Neural cell (in vitro differentiated cells): Measurements from ENCODE around the gene LRCH1. TPM values are rescaled to one million over a fixed set of nuclear protein-coding genes. Genes with fewer than 3 reads are reported as not detected.

Experiments
- H2AFZ ChIP-seq: fragments of 200-600, 300-800 bp; sonication (generic), shearing (Covaris generic); 2 replicates; pipeline ENCODE4 v1.6.0; 2014; ENCODE audit warnings: low read depth, mild to moderate bottlenecking, antibody characterized with exemption, low read length, moderate library complexity
- H3F3A ChIP-seq: fragments of 200-600 bp; shearing (Covaris generic); 2 replicates; pipeline ENCODE4 v1.6.1; 2016; ENCODE audit warnings: mild to moderate bottlenecking, moderate library complexity, mixed read lengths, antibody characterized with exemption, low read length; ENCODE audit not compliant: insufficient read depth, poor library complexity, severe bottlenecking
- H3K27ac ChIP-seq: fragments of 200-600, 300-800 bp; sonication (generic), shearing (Covaris generic); 2 replicates; pipeline ENCODE4 v1.5.1; 2014; ENCODE audit warnings: mild to moderate bottlenecking, low read length, moderate library complexity
- H3K27me3 ChIP-seq: fragments of 300-800, 200-600 bp; sonication (generic), shearing (Covaris generic); 2 replicates; pipeline ENCODE4 v1.6.0; 2014; ENCODE audit warnings: mild to moderate bottlenecking, low read depth, low read length, moderate library complexity; ENCODE audit not compliant: insufficient read depth
- H3K36me3 ChIP-seq: fragments of 300-800, 200-600 bp; sonication (generic), shearing (Covaris generic); 2 replicates; pipeline ENCODE4 v1.5.1; 2014; ENCODE audit warnings: mild to moderate bottlenecking, antibody characterized with exemption, low read length, moderate library complexity; ENCODE audit not compliant: insufficient read depth
- H3K4me2 ChIP-seq: fragments of 300-800, 200-600 bp; sonication (generic), shearing (Covaris generic); 2 replicates; pipeline ENCODE4 v1.6.0; 2014; ENCODE audit warnings: mild to moderate bottlenecking, low read length
- H3K4me3 ChIP-seq: fragments of 300-800, 200-600 bp; sonication (generic), shearing (Covaris generic); 2 replicates; pipeline ENCODE4 v1.5.1; 2014; ENCODE audit warnings: mild to moderate bottlenecking, low read length, moderate library complexity
- H3K79me2 ChIP-seq: fragments of 200-600 bp; shearing (Covaris generic); replicated peaks from 2 replicates; pipeline ENCODE4 v1.6.0; 2014; ENCODE audit warnings: mild to moderate bottlenecking, low read length, moderate library complexity; ENCODE audit not compliant: insufficient read depth
- H3K9ac ChIP-seq: fragments of 300-800, 200-600 bp; sonication (generic), shearing (Covaris generic); 2 replicates; pipeline ENCODE4 v1.6.1; 2016; ENCODE audit warnings: mild to moderate bottlenecking, low read length, mixed read lengths
- H3K9me2 ChIP-seq: fragments of 200-600 bp; shearing (Covaris generic); 2 replicates; pipeline ENCODE4 v1.6.1; 2016; ENCODE audit warnings: mild to moderate bottlenecking, low read length, mixed read lengths; ENCODE audit not compliant: insufficient read depth
- H3K9me3 ChIP-seq: fragments of 200-600, 300-800 bp; sonication (generic), shearing (Covaris generic); 2 replicates; pipeline ENCODE4 v1.6.1; 2016; ENCODE audit warnings: mild to moderate bottlenecking, mixed run types, low read length, moderate library complexity, mixed read lengths
- H4K20me1 ChIP-seq: fragments of 200-600 bp; shearing (Covaris generic); 2 replicates; pipeline ENCODE4 v1.6.1; 2016; ENCODE audit warnings: mild to moderate bottlenecking, mixed run types; ENCODE audit not compliant: insufficient read depth
- EP300 ChIP-seq: fragments of 450-650 bp; conservative IDR thresholded peaks from 2 replicates; pipeline ENCODE4 v1.6.1; 2014; ENCODE audit warnings: antibody characterized with exemption, mild to moderate bottlenecking, moderate library complexity; ENCODE audit not compliant: poor library complexity, severe bottlenecking
- EZH2 ChIP-seq: fragments of 200-600, 300-800 bp; shearing (Covaris generic), sonication (generic); IDR thresholded peaks from 2 replicates; pipeline ENCODE4 v1.6.1; 2014; ENCODE audit warnings: antibody characterized with exemption, low read length, borderline replicate concordance, mild to moderate bottlenecking; ENCODE audit not compliant: insufficient read depth, poor library complexity, severe bottlenecking
- MXI1 ChIP-seq: fragments of 450-650 bp; conservative IDR thresholded peaks from 2 replicates; pipeline ENCODE4 v1.6.1; 2014; ENCODE audit warnings: antibody characterized with exemption, mild to moderate bottlenecking; ENCODE audit not compliant: poor library complexity, severe bottlenecking
- POLR2AphosphoS5 ChIP-seq: IDR thresholded peaks from 2 replicates; pipeline ENCODE4 v1.6.1; 2012
- RAD21 ChIP-seq: fragments of 450-650 bp; conservative IDR thresholded peaks from 2 replicates; pipeline ENCODE4 v1.6.1; 2014; ENCODE audit warnings: antibody characterized with exemption, mild to moderate bottlenecking, moderate library complexity
- SMC3 ChIP-seq: fragments of 450-650 bp; conservative IDR thresholded peaks from 2 replicates; pipeline ENCODE4 v1.6.1; 2014; ENCODE audit warnings: antibody characterized with exemption, mild to moderate bottlenecking, moderate library complexity; ENCODE audit not compliant: poor library complexity
- TAF1 ChIP-seq: IDR thresholded peaks from 2 replicates; pipeline ENCODE4 v1.6.1; 2012; ENCODE audit warnings: low read depth
- polyA plus RNA-seq: library from polyadenylated mRNA; depleted of rRNA; stranded (reverse); fragments of >200 nt; gene quantifications from 2 replicates; pipeline ENCODE4 v1.2.3, GENCODE V29; 2014
- TF ChIP-seq, protein P1 (sequence below): IDR thresholded peaks from 2 replicates; pipeline ENCODE4 v1.6.1; 2012; ENCODE audit warnings: borderline replicate concordance
- TF ChIP-seq, protein P2 (sequence below): fragments of 450-650 bp; IDR thresholded peaks from 2 replicates; pipeline ENCODE4 v1.5.1; 2014; ENCODE audit warnings: antibody characterized with exemption, mild to moderate bottlenecking, moderate library complexity; ENCODE audit not compliant: poor library complexity, severe bottlenecking

Gene LRCH1
- polyA plus RNA-seq, 1 donor from 2014 or later, result 15.4 TPM

DNA sequence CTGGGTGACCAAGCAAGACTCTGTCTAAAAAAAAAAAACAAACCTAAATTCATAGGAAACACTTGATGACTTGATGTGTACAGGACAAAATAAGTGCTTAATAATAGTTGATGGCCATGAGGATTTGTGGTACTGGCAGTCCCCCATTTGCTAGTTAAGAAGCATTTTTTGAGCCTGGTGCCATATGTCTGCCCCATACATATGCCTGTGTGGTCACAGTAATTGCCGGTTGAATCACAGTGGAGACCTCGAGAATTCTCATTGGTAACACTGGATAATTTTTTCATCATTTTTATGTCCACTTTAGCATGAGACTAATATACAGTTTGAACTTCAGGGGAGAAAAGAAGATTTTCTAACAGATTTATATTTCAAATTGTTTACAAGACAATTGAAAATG is 79.2 kb downstream of the LRCH1 start:
- Histone ChIP-seq H3K4me2 (no peak overlapping the region), H3K4me3 (no peak overlapping the region), H3K79me2 (no peaks in the 10 kb centered on the region), H3K27me3 (no peaks in the 10 kb centered on the region), H3K9ac (no peak overlapping the region), H3K36me3 (no peaks in the 10 kb centered on the region), H3K9me2 (no peaks in the 10 kb centered on the region), H4K20me1 (no peaks in the 10 kb centered on the region), H3K27ac (no peak overlapping the region), H3K9me3 (no peaks in the 10 kb centered on the region), H3F3A (no peaks in the 10 kb centered on the region), H2AFZ (no peak overlapping the region)
- TF ChIP-seq, protein P1, sequence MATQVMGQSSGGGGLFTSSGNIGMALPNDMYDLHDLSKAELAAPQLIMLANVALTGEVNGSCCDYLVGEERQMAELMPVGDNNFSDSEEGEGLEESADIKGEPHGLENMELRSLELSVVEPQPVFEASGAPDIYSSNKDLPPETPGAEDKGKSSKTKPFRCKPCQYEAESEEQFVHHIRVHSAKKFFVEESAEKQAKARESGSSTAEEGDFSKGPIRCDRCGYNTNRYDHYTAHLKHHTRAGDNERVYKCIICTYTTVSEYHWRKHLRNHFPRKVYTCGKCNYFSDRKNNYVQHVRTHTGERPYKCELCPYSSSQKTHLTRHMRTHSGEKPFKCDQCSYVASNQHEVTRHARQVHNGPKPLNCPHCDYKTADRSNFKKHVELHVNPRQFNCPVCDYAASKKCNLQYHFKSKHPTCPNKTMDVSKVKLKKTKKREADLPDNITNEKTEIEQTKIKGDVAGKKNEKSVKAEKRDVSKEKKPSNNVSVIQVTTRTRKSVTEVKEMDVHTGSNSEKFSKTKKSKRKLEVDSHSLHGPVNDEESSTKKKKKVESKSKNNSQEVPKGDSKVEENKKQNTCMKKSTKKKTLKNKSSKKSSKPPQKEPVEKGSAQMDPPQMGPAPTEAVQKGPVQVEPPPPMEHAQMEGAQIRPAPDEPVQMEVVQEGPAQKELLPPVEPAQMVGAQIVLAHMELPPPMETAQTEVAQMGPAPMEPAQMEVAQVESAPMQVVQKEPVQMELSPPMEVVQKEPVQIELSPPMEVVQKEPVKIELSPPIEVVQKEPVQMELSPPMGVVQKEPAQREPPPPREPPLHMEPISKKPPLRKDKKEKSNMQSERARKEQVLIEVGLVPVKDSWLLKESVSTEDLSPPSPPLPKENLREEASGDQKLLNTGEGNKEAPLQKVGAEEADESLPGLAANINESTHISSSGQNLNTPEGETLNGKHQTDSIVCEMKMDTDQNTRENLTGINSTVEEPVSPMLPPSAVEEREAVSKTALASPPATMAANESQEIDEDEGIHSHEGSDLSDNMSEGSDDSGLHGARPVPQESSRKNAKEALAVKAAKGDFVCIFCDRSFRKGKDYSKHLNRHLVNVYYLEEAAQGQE, result no peak
- no peak for TF ChIP-seq SMC3
- TF ChIP-seq, protein P2, sequence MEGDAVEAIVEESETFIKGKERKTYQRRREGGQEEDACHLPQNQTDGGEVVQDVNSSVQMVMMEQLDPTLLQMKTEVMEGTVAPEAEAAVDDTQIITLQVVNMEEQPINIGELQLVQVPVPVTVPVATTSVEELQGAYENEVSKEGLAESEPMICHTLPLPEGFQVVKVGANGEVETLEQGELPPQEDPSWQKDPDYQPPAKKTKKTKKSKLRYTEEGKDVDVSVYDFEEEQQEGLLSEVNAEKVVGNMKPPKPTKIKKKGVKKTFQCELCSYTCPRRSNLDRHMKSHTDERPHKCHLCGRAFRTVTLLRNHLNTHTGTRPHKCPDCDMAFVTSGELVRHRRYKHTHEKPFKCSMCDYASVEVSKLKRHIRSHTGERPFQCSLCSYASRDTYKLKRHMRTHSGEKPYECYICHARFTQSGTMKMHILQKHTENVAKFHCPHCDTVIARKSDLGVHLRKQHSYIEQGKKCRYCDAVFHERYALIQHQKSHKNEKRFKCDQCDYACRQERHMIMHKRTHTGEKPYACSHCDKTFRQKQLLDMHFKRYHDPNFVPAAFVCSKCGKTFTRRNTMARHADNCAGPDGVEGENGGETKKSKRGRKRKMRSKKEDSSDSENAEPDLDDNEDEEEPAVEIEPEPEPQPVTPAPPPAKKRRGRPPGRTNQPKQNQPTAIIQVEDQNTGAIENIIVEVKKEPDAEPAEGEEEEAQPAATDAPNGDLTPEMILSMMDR, result no peak
- no peak for TF ChIP-seq EP300
- no peak for TF ChIP-seq EZH2
- TF ChIP-seq POLR2AphosphoS5, result no peak
- TF ChIP-seq MXI1, result no peak
- no peak for TF ChIP-seq RAD21
- no peak for TF ChIP-seq TAF1

DNA sequence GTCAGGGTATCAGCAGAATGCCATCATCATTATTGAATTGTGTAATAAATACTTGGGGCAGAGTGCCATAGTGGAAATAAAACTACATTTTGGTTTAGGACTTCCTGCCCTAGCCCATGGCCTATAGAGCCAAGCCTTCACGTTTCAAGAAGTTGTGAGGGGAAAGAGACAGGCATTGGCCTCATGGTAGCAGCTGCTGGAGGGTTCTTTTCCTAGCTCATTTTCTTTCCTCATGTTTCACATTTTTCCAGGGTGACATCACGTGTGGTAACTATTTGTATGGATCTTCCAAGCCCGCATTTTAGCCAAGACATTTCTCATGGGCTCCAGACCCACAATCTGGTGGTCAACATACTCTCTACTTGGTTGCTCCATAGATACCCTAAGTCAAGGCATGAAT is 80.4 kb downstream of the LRCH1 start:
- no peak overlapping the region for H3K27ac ChIP-seq
- H3K79me2 ChIP-seq, result no peaks in the 10 kb centered on the region
- no peaks in the 10 kb centered on the region for H3F3A ChIP-seq
- H3K27me3 ChIP-seq, result no peaks in the 10 kb centered on the region
- H3K9ac ChIP-seq, result no peak overlapping the region
- no peaks in the 10 kb centered on the region for H4K20me1 ChIP-seq
- no peak overlapping the region for H3K4me2 ChIP-seq
- no peaks in the 10 kb centered on the region for H3K9me3 ChIP-seq
- H2AFZ ChIP-seq, result no peak overlapping the region
- TF ChIP-seq POLR2AphosphoS5, result no peak
- no peak for TF ChIP-seq TAF1
- TF ChIP-seq, protein P1, result no peak
- TF ChIP-seq EZH2, result no peak
- TF ChIP-seq SMC3, result no peak
- TF ChIP-seq MXI1, result no peak
- TF ChIP-seq EP300, result no peak
- TF ChIP-seq RAD21, result no peak
- TF ChIP-seq, protein P2, result no peak
- no peak overlapping the region for H3K4me3 ChIP-seq
- no peaks in the 10 kb centered on the region for H3K36me3 ChIP-seq
- H3K9me2 ChIP-seq, result no peaks in the 10 kb centered on the region
